GM21723 (cell line): ENCODE results near the gene ZNF254.
"Not testable (repeated sequence)": the region's sequence is repeated elsewhere in the genome, so short reads cannot be mapped to it uniquely, and the experiment has no call there.

ENCODE experiments used
- ATAC-seq: cut with Tn5 transposase; IDR thresholded peaks from one replicate; pipeline ENCODE4 v1.9.1; 2021; ENCODE audit warnings: mild to moderate bottlenecking, moderate library complexity; ENCODE audit not compliant: unreplicated experiment

ZNF254 gene

DNA sequence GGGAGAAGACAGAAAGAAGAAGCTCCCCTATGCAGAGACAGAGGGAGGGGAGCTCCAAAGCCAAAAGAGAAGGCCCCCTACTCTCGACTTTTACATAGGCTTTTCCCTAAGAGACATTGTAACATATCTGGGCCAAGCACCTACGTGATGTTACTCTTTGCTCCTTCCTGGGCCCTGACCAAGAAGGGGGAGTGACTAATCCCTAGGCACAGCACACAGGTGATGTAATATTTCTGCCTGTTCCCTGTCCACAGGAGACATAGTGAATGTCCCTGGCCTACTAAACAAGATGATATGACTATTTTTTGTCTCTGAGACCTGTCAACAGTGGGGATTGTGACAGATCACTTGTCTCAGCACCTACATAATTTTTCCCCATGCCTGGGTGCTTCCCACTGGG lies 15.9 kb upstream of the ZNF254 start:
- ATAC-seq: no peak

DNA sequence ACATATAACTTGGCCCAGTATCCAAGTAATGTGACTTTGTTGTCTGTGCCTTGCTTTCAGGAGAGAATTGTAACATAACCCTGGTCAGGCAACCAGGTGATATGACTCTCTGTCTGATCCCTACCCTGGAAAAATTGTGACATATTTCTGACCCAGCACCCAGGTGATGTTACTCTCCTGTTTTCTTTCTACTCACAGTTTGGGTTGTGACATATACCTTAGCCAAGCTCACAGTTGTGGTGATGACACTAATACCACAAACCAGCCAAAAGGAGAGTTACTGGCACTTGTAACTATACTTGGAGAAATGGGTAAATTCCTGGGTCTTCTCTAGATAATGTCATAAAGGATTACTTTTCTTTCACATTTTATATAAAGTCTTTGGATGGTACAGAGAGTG lies 14.3 kb upstream of the ZNF254 start:
- no peak for ATAC-seq

DNA sequence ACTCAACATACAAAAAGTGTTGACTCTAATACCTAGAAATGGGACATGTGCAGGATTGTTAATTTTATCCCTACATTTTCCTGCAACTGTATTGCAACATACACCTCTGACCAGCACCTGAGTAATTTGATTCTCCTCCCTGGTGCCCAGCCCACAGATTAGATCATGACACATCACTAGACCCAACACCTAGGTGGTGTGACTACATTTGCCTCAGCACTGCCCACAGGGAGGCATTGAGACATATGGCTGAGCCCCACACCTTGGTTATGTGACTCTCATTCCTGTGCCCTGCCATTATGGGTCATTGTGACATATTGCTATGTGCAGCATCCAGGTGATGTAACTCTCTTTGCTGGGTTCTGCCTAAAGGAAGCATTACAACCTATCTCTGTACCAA lies 13.2 kb upstream of the ZNF254 start:
- ATAC-seq: no peak

DNA sequence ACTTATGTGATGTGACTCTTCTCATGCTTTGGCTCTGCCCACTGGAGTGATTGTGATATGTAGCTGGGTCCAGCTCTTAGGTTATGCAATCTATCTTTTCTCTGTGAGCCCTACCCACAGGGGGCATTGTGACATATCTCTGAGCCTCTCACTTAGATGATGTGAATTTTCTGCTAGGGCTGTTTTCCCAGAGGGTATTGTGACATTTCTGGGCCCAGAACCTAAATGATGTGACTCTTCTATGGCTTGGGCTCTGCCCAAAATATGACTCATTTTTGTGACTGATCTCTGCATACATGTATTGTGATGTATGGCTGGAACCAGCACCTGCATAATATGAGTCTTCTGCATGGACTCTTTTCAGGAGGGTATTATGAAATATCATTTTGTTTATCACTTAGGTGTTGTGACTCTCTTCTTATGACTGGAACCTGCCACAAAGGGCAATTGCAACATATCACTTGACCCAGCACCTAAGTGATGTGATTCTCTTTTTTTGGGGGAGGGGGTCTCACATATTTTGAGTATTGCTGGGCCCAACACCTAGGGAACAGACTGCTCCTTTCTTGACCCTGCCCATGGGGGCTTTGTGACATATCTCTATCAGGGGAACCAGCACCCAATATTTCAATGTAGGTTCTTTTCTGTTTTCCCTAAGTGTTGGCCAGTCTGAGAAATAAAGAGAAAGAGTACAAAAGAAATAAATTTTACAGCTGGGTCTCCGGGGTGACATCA lies 12.1 kb upstream of the ZNF254 start:
- no peak for ATAC-seq

DNA sequence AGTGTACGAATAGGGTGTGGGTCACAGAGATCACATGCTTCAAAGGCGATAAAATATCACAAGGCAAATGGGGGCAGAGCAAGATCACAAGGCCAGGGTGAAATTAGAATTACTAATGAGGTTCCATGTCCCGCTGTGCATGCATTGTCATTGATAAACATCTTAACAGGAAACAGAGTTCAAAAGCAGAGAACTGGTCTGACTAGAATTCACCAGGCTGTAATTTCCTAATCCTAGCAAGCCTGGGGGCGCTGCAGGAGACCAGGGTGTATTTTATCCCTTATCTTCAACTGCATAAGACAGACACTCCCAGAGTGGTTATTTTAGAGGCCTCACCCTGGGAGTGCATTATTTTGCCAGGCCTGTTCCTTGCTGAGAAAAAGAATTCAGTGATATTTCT lies 11.5 kb upstream of the ZNF254 start:
- not testable (repeated sequence) for ATAC-seq

DNA sequence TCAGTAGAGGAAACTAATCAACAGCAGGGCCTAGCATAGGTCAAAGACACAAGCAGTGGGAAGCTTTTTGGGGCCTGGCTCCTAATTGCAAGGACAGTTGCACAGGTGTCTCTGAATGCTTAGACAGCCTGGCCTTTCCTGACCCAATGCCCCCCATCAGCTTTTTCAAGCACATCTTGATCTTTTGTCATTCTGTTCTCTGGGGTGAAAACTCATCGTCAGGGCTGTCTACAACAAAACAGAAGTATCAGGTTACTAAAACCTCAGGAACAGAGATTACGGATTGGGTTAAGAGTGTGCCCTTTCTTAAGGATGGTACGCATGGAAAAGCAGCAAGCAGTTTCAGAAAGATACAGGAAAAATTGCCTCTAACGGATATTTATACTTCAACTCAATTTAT lies 8.3 kb upstream of the ZNF254 start:
- ATAC-seq: no peak

DNA sequence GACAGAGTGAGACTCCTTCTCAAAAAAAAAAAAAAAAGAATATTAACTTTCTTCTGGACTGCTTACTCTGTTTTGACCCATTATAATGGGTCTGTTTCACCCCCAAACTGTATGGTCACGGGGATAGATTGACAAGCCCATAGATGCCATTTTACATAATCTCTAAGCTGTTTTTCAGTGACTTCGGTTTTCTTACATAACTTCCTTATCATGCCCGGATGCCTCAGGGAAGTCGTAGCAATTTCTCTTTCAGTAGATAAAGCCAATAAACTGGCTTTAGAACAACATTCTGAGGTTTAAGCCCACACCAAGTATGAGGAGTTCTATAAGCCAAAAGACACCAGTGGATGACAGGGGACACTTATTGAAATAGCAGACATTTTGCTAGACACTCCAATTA lies 5.9 kb upstream of the ZNF254 start:
- ATAC-seq: no peak

DNA sequence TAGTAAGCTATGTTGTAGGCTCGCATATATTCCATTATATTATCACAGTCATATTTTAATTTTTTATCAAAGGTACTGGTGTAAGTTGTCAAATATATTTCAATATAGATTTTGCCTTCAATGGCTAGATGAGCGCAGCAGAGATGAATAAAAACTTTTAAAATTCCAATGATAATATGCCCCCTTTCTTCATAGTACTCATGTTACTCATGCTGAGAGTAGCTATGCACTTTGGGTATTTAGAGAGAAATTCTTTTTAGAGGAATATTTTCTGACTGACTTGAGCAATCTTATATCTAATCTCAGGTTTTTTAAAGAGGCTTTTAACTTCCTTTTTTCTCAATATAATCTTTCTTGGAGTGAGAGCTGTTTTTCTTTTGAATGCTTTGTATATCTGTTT lies 11.4 kb downstream of the ZNF254 start:
- ATAC-seq: no peak

DNA sequence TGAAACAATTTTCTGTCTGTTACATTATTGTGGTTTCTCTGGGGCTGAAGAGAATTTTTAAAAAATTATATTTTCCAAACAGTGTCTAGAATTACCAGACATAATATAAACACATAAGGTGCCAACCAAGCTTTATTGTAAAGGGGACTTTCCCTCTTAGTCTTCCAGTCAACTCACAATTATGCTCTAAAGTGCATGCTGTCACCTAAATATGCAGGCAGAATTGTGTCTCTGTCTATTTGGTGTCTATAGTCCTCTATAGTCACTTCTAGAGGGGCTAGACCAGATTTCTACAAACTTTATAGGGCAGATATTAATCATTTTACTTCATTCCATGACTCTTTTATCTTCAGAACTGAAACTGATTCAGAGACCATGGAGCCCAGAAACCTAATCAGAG lies 12.8 kb downstream of the ZNF254 start:
- ATAC-seq: no peak

DNA sequence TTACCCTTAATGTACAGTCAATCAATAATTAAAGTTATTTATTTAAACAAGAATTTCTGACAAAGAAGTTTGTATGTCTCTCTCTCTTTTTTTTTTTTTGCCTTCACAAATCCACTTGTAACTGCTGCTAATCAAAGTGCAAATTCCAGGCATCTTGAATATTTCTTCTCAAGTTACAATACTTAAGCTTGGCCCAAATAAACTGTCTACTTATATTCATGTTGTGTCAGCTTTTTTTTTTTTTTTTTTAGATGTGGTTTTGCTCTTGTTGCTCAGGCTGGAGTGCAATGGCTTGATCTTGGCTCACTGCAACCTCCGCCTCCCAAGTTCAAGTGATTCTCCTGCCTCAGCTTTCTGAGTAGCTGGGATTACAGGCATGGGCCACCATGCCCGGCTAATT lies 13.6 kb downstream of the ZNF254 start:
- ATAC-seq: not testable (repeated sequence)

DNA sequence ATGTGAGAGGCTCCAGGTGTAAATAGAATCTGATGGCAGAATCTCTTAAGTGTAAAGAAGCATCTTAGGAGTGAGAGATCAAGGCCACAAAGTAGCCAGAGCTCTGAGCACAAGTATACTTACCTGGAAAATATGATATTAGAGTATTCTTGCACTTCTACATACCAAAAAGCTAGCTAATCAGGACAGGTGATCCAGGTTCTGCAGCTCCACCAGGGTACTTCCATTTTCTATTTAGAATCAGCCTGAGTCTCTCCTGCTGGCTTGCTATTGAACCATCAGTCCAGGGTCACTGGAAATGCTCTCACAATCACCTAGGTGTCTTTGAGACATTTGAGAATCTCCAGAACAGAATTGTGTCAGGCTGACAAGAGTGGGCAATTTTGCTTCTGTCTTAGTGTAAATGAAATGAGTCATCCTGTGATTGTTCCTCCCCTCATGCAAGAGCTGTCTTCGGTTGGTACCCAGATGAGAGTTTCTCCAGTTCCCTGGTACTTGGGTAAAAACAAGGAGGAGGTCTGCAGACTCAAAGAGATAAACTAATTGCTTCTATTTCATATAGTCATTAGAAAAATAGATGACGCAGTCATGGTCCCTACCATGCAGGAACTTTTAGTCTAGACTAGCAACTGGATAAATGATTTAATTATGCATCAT lies 14.6 kb downstream of the ZNF254 start:
- ATAC-seq: no peak

DNA sequence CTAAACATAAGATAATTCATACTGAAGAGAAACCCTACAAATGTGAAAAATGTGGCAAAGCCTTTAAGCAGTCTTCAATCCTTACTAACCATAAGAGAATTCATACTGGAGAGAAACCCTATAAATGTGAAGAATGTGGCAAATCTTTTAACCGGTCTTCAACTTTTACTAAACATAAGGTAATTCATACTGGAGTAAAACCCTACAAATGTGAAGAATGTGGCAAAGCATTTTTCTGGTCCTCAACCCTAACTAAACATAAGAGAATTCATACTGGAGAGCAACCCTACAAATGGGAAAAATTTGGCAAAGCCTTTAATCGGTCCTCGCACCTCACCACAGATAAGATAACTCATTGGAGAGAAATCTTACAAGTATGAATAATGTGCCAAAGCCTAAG lies 40.6 kb downstream of the ZNF254 start:
- ATAC-seq: no peak

DNA sequence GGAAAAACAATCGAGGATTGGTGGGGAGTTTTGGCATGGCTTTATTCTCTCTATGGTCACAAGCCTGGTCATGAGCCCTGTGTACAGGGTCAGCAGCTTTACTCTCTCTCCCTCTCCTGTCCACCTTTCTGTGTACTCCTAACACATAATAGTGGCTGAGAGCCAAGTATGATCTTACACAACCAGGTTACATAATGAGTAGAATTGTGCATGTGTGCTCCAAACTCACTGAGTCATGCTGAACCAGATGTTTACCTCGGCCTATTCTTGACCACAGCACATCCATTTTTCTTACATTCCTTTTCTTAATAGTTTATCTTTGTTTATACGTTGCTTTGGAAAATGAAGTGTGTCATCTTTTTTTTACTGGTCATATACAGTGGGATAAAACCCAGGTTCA lies 53.1 kb downstream of the ZNF254 start:
- no peak for ATAC-seq

DNA sequence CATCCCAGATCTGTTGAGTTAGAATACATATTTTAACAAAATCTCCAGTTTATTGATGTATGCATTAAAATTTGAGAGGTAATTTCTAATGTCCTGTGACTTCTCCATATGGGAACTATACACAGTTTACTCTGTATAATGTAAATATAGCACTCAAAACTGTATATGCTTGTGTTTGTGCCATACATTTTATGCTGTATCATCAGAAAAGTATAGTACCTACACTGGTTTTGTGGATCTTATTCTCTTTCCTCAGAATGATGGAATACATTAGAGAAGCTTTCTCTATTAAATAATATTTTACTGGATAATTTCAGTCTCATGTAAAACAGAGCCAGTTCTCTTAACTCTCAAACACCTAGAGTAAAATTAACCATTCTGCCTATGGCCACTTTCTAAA lies 53.6 kb downstream of the ZNF254 start:
- no peak for ATAC-seq

DNA sequence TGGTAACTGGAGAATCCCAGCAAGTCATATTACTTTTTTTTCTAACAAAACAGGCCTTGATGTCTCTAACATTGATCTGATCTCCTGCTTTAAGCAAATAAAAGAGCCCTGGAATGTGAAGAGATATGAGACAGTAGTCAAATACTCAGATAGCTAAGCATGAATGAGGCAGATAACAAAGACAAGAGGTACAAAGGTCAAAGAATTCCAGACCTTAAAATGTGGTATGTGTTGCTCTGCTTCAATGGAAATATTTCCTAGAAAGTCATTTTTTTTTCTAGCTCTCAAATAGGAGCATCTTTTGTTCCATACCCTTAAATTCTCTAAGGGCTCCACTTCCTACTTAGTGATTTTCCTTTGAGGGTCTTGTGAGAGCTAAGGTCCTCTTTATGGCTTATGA lies 54.6 kb downstream of the ZNF254 start:
- ATAC-seq: no peak

DNA sequence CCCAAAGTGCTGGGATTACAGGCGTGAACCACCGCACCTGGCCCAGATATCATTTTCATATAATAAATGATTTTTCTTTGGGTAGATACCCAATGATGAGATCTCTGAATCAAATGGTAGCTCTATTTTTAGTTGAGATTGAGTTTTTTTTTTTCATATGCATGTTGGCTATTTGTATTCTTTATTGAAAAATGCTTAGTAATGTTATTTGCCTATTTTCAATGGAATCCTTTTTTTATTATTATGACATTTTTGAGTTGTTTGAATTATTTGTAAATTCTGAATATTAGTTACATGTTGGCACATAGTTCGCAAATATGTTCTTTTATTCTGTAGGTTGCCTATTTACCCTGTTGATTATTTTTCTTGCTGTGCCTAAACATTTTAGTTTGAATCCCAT lies 55.8 kb downstream of the ZNF254 start:
- ATAC-seq: no peak

DNA sequence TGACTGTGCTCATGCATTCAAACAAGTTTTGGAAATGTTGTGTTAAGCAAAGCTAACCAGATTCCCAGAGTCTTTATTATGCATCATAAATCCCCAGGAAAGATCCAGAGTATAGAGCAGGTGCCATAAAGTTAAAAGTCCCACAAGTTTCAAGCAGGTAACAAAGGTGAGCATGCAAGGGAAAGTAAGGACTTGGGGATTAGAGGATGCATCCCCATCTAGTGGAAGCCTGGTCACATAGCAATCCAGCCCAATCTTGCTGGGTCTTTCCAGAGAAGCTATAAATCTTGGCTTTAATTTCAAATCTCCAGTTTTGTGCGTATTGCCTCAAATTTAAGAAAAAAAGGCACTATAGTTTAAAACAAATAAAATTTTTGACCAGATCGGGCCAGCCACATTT lies 72.7 kb downstream of the ZNF254 start:
- ATAC-seq: no peak

DNA sequence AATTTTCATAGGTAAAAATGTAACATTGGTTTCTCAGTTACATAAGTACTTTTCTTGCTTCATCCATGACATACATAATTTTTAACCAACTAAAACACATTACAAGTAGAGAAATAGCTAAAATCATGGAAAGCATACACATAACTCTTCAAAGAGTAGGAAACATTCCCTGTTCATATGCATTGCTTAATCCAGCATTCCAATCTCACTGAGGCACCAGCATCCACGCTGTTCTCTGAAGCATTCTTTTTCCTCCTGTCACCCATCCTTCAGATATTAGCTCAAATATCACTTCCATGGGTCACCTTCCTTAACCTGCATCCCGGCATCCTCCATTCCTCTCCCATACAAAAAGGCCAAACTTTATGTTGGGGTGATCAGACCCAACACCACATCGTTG lies 79.1 kb downstream of the ZNF254 start:
- no peak for ATAC-seq

DNA sequence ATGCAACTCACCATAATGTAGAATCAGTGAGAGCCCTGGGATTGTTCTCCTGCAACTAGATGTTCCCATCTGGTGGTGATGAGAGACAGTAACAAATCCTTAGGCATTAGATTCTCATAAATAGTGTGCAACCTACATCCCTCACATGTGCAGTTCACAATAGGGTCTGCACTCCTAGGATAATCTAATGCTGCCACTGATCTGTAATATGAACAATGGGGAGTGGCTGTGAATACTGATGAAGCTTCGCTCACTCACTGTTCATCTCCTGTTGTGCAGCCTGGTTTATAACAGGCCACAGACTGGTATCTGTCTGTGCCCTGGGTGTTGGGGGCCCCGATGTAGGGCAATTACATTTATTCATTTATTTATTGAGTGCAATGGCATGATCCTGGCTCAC lies 86.9 kb downstream of the ZNF254 start:
- no peak for ATAC-seq

DNA sequence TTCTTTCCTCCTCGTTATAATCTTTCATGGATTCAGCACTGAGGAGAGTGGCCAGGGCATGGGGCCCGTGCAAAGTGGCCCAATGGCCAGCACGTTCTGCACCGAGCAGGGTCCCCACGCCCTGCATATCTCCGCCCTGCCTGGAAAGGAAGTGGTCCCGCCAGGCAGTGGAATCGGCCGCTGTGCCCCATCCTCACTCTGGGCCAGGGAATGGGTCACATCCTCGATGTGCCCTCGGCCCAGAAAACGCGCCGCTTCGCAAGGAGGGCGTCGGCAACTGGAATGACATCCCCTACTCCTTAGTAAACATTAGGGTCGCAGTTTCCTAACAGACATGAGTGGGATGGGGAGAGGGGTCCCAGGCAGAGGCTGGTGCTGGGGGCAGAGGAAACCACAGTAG lies 90.7 kb downstream of the ZNF254 start:
- ATAC-seq: no peak

DNA sequence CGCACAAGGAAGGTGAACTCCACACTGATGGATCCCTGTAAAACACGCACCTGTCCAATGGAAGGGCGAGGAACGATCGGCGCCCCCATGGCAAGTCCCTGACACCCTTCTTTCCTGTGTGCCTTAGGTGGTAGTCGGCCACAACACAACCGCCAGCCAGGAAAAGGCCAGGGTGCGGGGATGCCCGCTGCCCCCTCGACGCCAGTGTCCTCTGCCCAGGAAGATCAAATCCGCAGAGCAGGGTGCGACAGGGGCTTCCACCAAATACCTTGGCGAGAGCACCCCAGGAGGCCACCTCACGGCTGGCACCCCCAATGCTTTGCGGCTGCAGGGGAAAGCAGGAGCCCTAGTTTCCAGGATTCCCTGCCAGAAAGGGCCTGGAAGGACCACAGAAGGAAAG lies 91.2 kb downstream of the ZNF254 start:
- no peak for ATAC-seq
